HG03439 (cell line): ENCODE measurements around the gene ZNF324.
"Not testable (repeated sequence)": the region's sequence is repeated elsewhere in the genome, so short reads cannot be mapped to it uniquely, and the experiment has no call there.

Experiments used
- ATAC-seq: cut with Tn5 transposase; IDR thresholded peaks from one replicate; pipeline ENCODE4 v1.9.1; 2021; ENCODE audit warnings: mild to moderate bottlenecking, moderate library complexity; ENCODE audit not compliant: unreplicated experiment

ZNF324 gene

GRCh38 chr19:58466760-58467589 is at the start of gene ZNF324:
Gene ZNF324 (plus strand): TSS chr19:58467080. CDS start chr19:58469186, 2,106 bp downstream.
- ATAC-seq, result peak; percentile 89

GRCh38 chr19:58428617-58429016 is 38.3 kb upstream of the ZNF324 start:
- ATAC-seq, result no peak

GRCh38 chr19:58429745-58430144 is 37.1 kb upstream of the ZNF324 start:
- ATAC-seq, result no peak

- ATAC-seq, result no peak
Measured at GRCh38 chr19:58434217-58434616, 32.7 kb upstream of the ZNF324 start.

- peak; percentile 87 for ATAC-seq
Measured at GRCh38 chr19:58439576-58440554, 27.0 kb upstream of the ZNF324 start, which contains the start of gene ZNF132. Gene ZNF132 (minus strand): TSS chr19:58440153. CDS start chr19:58439821, 332 bp downstream.

GRCh38 chr19:58440556-58440955 is 26.3 kb upstream of the ZNF324 start:
- ATAC-seq, result no peak

GRCh38 chr19:58442986-58443385 is 23.9 kb upstream of the ZNF324 start:
- not testable (repeated sequence) for ATAC-seq

GRCh38 chr19:58448860-58449259 is 18.0 kb upstream of the ZNF324 start:
- ATAC-seq, result not testable (repeated sequence)

GRCh38 chr19:58449980-58450379 is 16.9 kb upstream of the ZNF324 start:
- ATAC-seq, result not testable (repeated sequence)

GRCh38 chr19:58450856-58451357 is 16.0 kb upstream of the ZNF324 start:
- ATAC-seq, result peak; percentile 15

- ATAC-seq, result peak; percentile 91
Measured at GRCh38 chr19:58451358-58452101, 15.3 kb upstream of the ZNF324 start, which contains the start of gene ZNF324B. Gene ZNF324B (plus strand): TSS chr19:58451622. CDS start chr19:58453702, 2,080 bp downstream.

GRCh38 chr19:58453743-58454142 is 13.1 kb upstream of the ZNF324 start:
- no peak for ATAC-seq

GRCh38 chr19:58455306-58455705 is 11.6 kb upstream of the ZNF324 start:
- no peak for ATAC-seq

- no peak for ATAC-seq
Measured at GRCh38 chr19:58456111-58456510, 10.8 kb upstream of the ZNF324 start.

GRCh38 chr19:58460039-58460438 is 6.8 kb upstream of the ZNF324 start:
- no peak for ATAC-seq

GRCh38 chr19:58466089-58466759 is 656 bp upstream of the ZNF324 start:
- peak; percentile 20 for ATAC-seq

- ATAC-seq, result no peak
Measured at GRCh38 chr19:58468216-58468839, 1.4 kb downstream of the ZNF324 start.

- no peak for ATAC-seq
Measured at GRCh38 chr19:58469241-58470013, 2.5 kb downstream of the ZNF324 start.
